HL-60 (cell line): ENCODE results near the gene CDC42EP1.
A peak's percentile ranks its signal among the peaks of the same experiment; 100 is the strongest.

ENCODE experiments used
- DNase-seq, 2 experiments: peaks; one replicate each; pipeline ENCODE4 v3.0.0-alpha.2; 2010 to 2020; ENCODE audit warnings: low read depth in 1 of 2, low spot score in 1 of 2
- H3K27ac ChIP-seq: fragments of 250-450 bp; sonication (Bioruptor Pico); replicated peaks from 2 replicates; pipeline ENCODE4 v1.5.1; 2020; ENCODE audit warnings: mild to moderate bottlenecking, moderate library complexity
- H3K27me3 ChIP-seq: fragments of 250-450 bp; sonication (Bioruptor Pico); 2 replicates; pipeline ENCODE4 v1.5.1; 2021; ENCODE audit warnings: mild to moderate bottlenecking, moderate library complexity; ENCODE audit not compliant: insufficient read depth, poor library complexity, severe bottlenecking
- H3K4me3 ChIP-seq: replicated peaks from 2 replicates; pipeline ENCODE4 v1.5.1; 2011; ENCODE audit warnings: mild to moderate bottlenecking, control low read depth, low read length; ENCODE audit not compliant: insufficient read depth
- CTCF ChIP-seq: IDR thresholded peaks from one replicate; pipeline ENCODE4 v1.5.1; 2011; ENCODE audit warnings: low read length, control low read depth, inconsistent platforms; ENCODE audit not compliant: insufficient read depth
- GABPA ChIP-seq: IDR thresholded peaks from 2 replicates; pipeline ENCODE4 v1.6.1; 2012; ENCODE audit warnings: low read depth
- POLR2AphosphoS5 ChIP-seq: IDR thresholded peaks from 2 replicates; pipeline ENCODE4 v1.6.1; 2012; ENCODE audit warnings: low read depth
- REST ChIP-seq: IDR thresholded peaks from 2 replicates; pipeline ENCODE4 v1.6.1; 2012; ENCODE audit warnings: low read depth; ENCODE audit not compliant: insufficient replicate concordance
- SPI1 ChIP-seq: IDR thresholded peaks from 2 replicates; pipeline ENCODE4 v1.6.1; 2012; ENCODE audit warnings: low read depth, mild to moderate bottlenecking, borderline replicate concordance

CDC42EP1 gene

GRCh38 chr22:37519268-37520195 lies 40.7 kb upstream of the CDC42EP1 start, which contains the start of gene CARD10:
Gene CARD10 (minus strand): TSS chr22:37519415. CDS start chr22:37519200, 215 bp downstream.
- Histone ChIP-seq H3K27me3 (peaks cover 42% of the 10 kb centered on the region), H3K4me3 (peak within 1 kb of the TSS; percentile 39), H3K27ac (no peak within 1 kb of the TSS)
- TF ChIP-seq SPI1 (no peak), CTCF (no peak), GABPA (no peak), POLR2AphosphoS5 (no peak), REST (no peak)
- DNase-seq: peak in 1 of 2 experiments; percentile 52

- H3K27me3 ChIP-seq: peaks cover 42% of the 10 kb centered on the region
- no peak for DNase-seq
Measured at GRCh38 chr22:37520776-37521191, 39.5 kb upstream of the CDC42EP1 start.

GRCh38 chr22:37521236-37521739 lies 39.0 kb upstream of the CDC42EP1 start:
- Histone ChIP-seq H3K4me3 (no peak overlapping the region), H3K27me3 (peaks cover 38% of the 10 kb centered on the region), H3K27ac (no peak overlapping the region)
- no peak for DNase-seq
- no peak for TF ChIP-seq SPI1
- no peak for TF ChIP-seq REST
- no peak for TF ChIP-seq GABPA

More at GRCh38 chr22:37520776-37521191, 39.5 kb upstream of the CDC42EP1 start:
- H3K27ac ChIP-seq: no peak overlapping the region
- no peak overlapping the region for H3K4me3 ChIP-seq
- no peak for TF ChIP-seq CTCF
- TF ChIP-seq SPI1: no peak

- Histone ChIP-seq H3K27me3 (peaks cover 33% of the 10 kb centered on the region), H3K27ac (no peak overlapping the region), H3K4me3 (no peak overlapping the region)
- TF ChIP-seq POLR2AphosphoS5 (no peak), REST (no peak), GABPA (no peak), CTCF (no peak), SPI1 (no peak)
- DNase-seq: no peak
Measured at GRCh38 chr22:37522482-37522881, 37.8 kb upstream of the CDC42EP1 start.
